Stromal cell of bone marrow (primary cell): ENCODE data around the gene PLS1.

ENCODE experiments used
- DNase-seq: peaks from one replicate; pipeline ENCODE4 v3.0.0-alpha.2; 2012; ENCODE audit warnings: low read depth

The PLS1 gene

GRCh38 chr3:142642956-142643355 is 46.8 kb downstream of the PLS1 start:
- DNase-seq = no peak

GRCh38 chr3:142644502-142644901 is 48.3 kb downstream of the PLS1 start:
- no peak for DNase-seq

GRCh38 chr3:142645236-142645793 is 49.1 kb downstream of the PLS1 start:
- no peak for DNase-seq

- no peak for DNase-seq
Observed at GRCh38 chr3:142646020-142646785, 50.0 kb downstream of the PLS1 start.

GRCh38 chr3:142647856-142648255 is 51.7 kb downstream of the PLS1 start:
- DNase-seq = no peak

- no peak for DNase-seq
Observed at GRCh38 chr3:142648950-142649349, 52.8 kb downstream of the PLS1 start.

- peak; percentile 60 for DNase-seq
Observed at GRCh38 chr3:142650001-142650693, 54.0 kb downstream of the PLS1 start.

GRCh38 chr3:142651711-142652110 is 55.5 kb downstream of the PLS1 start:
- no peak for DNase-seq

- no peak for DNase-seq
Observed at GRCh38 chr3:142652826-142653292, 56.7 kb downstream of the PLS1 start.

GRCh38 chr3:142656575-142656974 is 60.4 kb downstream of the PLS1 start:
- no peak for DNase-seq

GRCh38 chr3:142657033-142657432 is 60.8 kb downstream of the PLS1 start:
- DNase-seq = no peak

- DNase-seq = no peak
Observed at GRCh38 chr3:142660383-142660782, 64.2 kb downstream of the PLS1 start.

GRCh38 chr3:142660893-142661292 is 64.7 kb downstream of the PLS1 start:
- DNase-seq = no peak

- DNase-seq = no peak
Observed at GRCh38 chr3:142663865-142664264, 67.7 kb downstream of the PLS1 start.

- DNase-seq = no peak
Observed at GRCh38 chr3:142664311-142664710, 68.1 kb downstream of the PLS1 start.

GRCh38 chr3:142664819-142665218 is 68.6 kb downstream of the PLS1 start:
- no peak for DNase-seq

GRCh38 chr3:142670120-142670519 is 73.9 kb downstream of the PLS1 start:
- DNase-seq = no peak

- no peak for DNase-seq
Observed at GRCh38 chr3:142676151-142676550, 80.0 kb downstream of the PLS1 start.

GRCh38 chr3:142680710-142681109 is 84.5 kb downstream of the PLS1 start:
- no peak for DNase-seq

- DNase-seq = no peak
Observed at GRCh38 chr3:142690613-142691012, 94.4 kb downstream of the PLS1 start.

- no peak for DNase-seq
Observed at GRCh38 chr3:142691527-142691926, 95.3 kb downstream of the PLS1 start.

GRCh38 chr3:142693136-142693853 is 97.1 kb downstream of the PLS1 start:
- DNase-seq = no peak

GRCh38 chr3:142694225-142694624 is 98.0 kb downstream of the PLS1 start:
- DNase-seq = no peak
